Activated CD8-positive, alpha-beta T cell treated with anti-CD3 and anti-CD28 coated beads, Interleukin-2, amount 10 ng/mL, durations not matched to agents 7 days and 5 days (primary cell): ENCODE results near the gene STYX. TPM values are rescaled to one million over a fixed set of nuclear protein-coding genes. Genes with fewer than 3 reads are reported as not detected.
"Not testable (repeated sequence)": the region's sequence is repeated elsewhere in the genome, so short reads cannot be mapped to it uniquely, and the experiment has no call there.

Source experiments
- ATAC-seq: fragments of 150-1000 bp; cut with Tn5 transposase; one replicate; pipeline ENCODE4 v1.10.0; 2021; ENCODE audit warnings: moderate library complexity
- CTCF ChIA-PET: fragments of 350-600 bp; sonication (Branson Sonifier 250); formaldehyde crosslinking; loops from one replicate; lab custom pipeline; 2021; ENCODE audit warnings: antibody characterized with exemption; lab: Charles Lee
- POLR2A ChIA-PET: fragments of 350-600 bp; sonication (Branson Sonifier 250); formaldehyde crosslinking; loops from one replicate; lab custom pipeline; 2021; ENCODE audit warnings: antibody characterized with exemption; lab: Charles Lee
- DNase-seq: peaks from one replicate; pipeline ENCODE4 v3.0.0-alpha.2; 2020
- H3K27ac Mint-ChIP-seq: one replicate; pipeline ENCODE4 v1.8.0; 2021; ENCODE audit warnings: mild to moderate bottlenecking, mixed read lengths
- H3K27me3 Mint-ChIP-seq: one replicate; pipeline ENCODE4 v1.8.0; 2021; ENCODE audit warnings: low read depth, mixed read lengths
- H3K36me3 Mint-ChIP-seq: one replicate; pipeline ENCODE4 v1.8.0; 2021; ENCODE audit warnings: low read depth, mixed read lengths
- H3K4me1 Mint-ChIP-seq: one replicate; pipeline ENCODE4 v1.8.0; 2021; ENCODE audit warnings: low read depth, mixed read lengths
- H3K4me3 Mint-ChIP-seq: one replicate; pipeline ENCODE4 v1.8.0; 2021; ENCODE audit warnings: mild to moderate bottlenecking, mixed read lengths
- H3K9me3 Mint-ChIP-seq: one replicate; pipeline ENCODE4 v1.8.0; 2022; ENCODE audit warnings: mixed read lengths; ENCODE audit not compliant: insufficient read depth
- total RNA-seq, 2 experiments: library from RNA; stranded (reverse); gene quantifications; one replicate each; pipeline ENCODE4 v1.2.3, GENCODE V29; 2021

Gene STYX
- total RNA-seq, 2 experiments from 2014 or later: 19.9 to 21.9 TPM

DNA sequence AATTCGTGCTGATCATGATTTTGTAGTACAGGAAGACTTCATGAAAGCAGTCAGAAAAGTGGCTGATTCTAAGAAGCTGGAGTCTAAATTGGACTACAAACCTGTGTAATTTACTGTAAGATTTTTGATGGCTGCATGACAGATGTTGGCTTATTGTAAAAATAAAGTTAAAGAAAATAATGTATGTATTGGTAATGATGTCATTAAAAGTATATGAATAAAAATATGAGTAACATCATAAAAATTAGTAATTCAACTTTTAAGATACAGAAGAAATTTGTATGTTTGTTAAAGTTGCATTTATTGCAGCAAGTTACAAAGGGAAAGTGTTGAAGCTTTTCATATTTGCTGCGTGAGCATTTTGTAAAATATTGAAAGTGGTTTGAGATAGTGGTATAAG lies 2.5 kb upstream of the STYX start:
- Mint-ChIP-seq H3K4me1 (peaks cover 23% of the 10 kb centered on the region), H3K36me3 (peaks cover 49% of the 10 kb centered on the region)
- H3K27me3 Mint-ChIP-seq, POLR2A ChIA-PET, H3K9me3 Mint-ChIP-seq, ATAC-seq, DNase-seq, H3K27ac Mint-ChIP-seq, H3K4me3 Mint-ChIP-seq: not testable (repeated sequence)
- CTCF ChIA-PET: interaction anchor here (1.1 kb wide), 1 partner anchor 46 kb away, joined by 4 read pairs; no protein-coding TSS in a partner anchor

- ChIA-PET CTCF (interaction anchor here (0.8 to 2.7 kb wide), 4 partner anchors 10 to 232 kb away, joined by 3 to 12 read pairs (median 3); no protein-coding TSS in a partner anchor), POLR2A (interaction anchor here (1.0 to 3.6 kb wide), 3 partner anchors 14 to 35 kb away, joined by 3 to 28 read pairs (median 13); partner anchors contain the start of gene ERO1A)
- H3K27me3 Mint-ChIP-seq, DNase-seq, H3K27ac Mint-ChIP-seq, H3K9me3 Mint-ChIP-seq, ATAC-seq: not testable (repeated sequence)
- peaks cover 35% of the 10 kb centered on the region for H3K4me1 Mint-ChIP-seq
- H3K36me3 Mint-ChIP-seq: peaks cover 52% of the 10 kb centered on the region
- peak overlapping the region; percentile 22 for H3K4me3 Mint-ChIP-seq
Measured at GRCh38 chr14:52729035-52729434, 931 bp upstream of the STYX start.

- H3K4me1 Mint-ChIP-seq: peaks cover 40% of the 10 kb centered on the region
- ATAC-seq: no peak
- H3K36me3 Mint-ChIP-seq: peaks cover 53% of the 10 kb centered on the region
- DNase-seq: no peak
- no peaks in the 10 kb centered on the region for H3K27me3 Mint-ChIP-seq
- ChIA-PET POLR2A (interaction anchor here (1.7 to 3.6 kb wide), 3 partner anchors 13 to 34 kb away, joined by 6 to 28 read pairs (median 13); partner anchors contain the start of gene ERO1A), CTCF (interaction anchor here (0.8 to 2.7 kb wide), 3 partner anchors 12 to 232 kb away, joined by 3 to 12 read pairs (median 3); no protein-coding TSS in a partner anchor)
- H3K27ac Mint-ChIP-seq: peak overlapping the region; percentile 89
- H3K4me3 Mint-ChIP-seq: peak overlapping the region; percentile 93
- H3K9me3 Mint-ChIP-seq: no peaks in the 10 kb centered on the region
Measured at GRCh38 chr14:52729585-52729924, 411 bp upstream of the STYX start.

DNA sequence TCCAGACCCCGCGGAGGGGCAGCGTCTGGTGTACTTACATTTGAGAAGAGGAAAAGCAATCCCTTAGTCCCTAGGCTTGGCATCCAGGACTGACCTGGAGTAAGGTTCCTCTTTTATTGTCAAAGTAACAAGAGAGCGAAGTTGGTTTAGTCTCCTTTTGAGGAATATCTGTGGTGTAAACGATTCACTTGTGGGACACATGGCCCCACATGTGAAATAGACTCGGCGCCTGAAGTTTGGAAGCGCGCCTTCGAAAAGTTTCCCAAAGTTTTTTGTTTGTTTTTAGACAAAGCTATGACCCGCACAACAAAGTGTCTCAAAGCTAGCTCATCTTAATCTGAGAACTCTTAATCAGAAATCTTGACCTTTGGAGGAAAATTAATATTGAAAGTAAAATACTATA lies 744 bp downstream of the STYX start:
- DNase-seq (peak; percentile 36), ATAC-seq (no peak)
- ChIA-PET CTCF (interaction anchor here (0.7 to 2.7 kb wide), 3 partner anchors 11 to 1819 kb away, joined by 3 to 12 read pairs (median 3); no protein-coding TSS in a partner anchor), POLR2A (interaction anchor here (1.7 to 3.6 kb wide), 4 partner anchors 12 to 60 kb away, joined by 6 to 28 read pairs (median 10); partner anchors contain the start of gene ERO1A)
- peaks cover 51% of the 10 kb centered on the region for H3K36me3 Mint-ChIP-seq
- peak overlapping the region; percentile 89 for H3K27ac Mint-ChIP-seq
- peaks cover 48% of the 10 kb centered on the region for H3K4me1 Mint-ChIP-seq
- peak overlapping the region; percentile 93 for H3K4me3 Mint-ChIP-seq
- no peaks in the 10 kb centered on the region for H3K9me3 Mint-ChIP-seq
- no peaks in the 10 kb centered on the region for H3K27me3 Mint-ChIP-seq

GRCh38 chr14:52733824-52734223 lies 3.9 kb downstream of the STYX start:
- Mint-ChIP-seq H3K4me3 (no peak overlapping the region), H3K27ac (no peak overlapping the region), H3K4me1 (peaks cover 72% of the 10 kb centered on the region), H3K9me3 (no peaks in the 10 kb centered on the region), H3K27me3 (no peaks in the 10 kb centered on the region), H3K36me3 (peaks cover 53% of the 10 kb centered on the region)
- DNase-seq (no peak), ATAC-seq (no peak)
- ChIA-PET POLR2A (no interaction called here), CTCF (no interaction called here)

- ATAC-seq: no peak
- H3K9me3 Mint-ChIP-seq: no peaks in the 10 kb centered on the region
- no peaks in the 10 kb centered on the region for H3K27me3 Mint-ChIP-seq
- H3K4me1 Mint-ChIP-seq: peaks cover 71% of the 10 kb centered on the region
- peaks cover 51% of the 10 kb centered on the region for H3K36me3 Mint-ChIP-seq
- ChIA-PET CTCF (interaction anchor here (1.0 to 1.5 kb wide), 2 partner anchors 8 to 24 kb away, joined by 3 read pairs; no protein-coding TSS in a partner anchor), POLR2A (no interaction called here)
- H3K4me3 Mint-ChIP-seq: no peak overlapping the region
- H3K27ac Mint-ChIP-seq: peak overlapping the region; percentile 22
- DNase-seq: no peak
Measured at GRCh38 chr14:52735921-52736489, 6.0 kb downstream of the STYX start.

- no peaks in the 10 kb centered on the region for H3K27me3 Mint-ChIP-seq
Measured at GRCh38 chr14:52738409-52738808, 8.4 kb downstream of the STYX start.

GRCh38 chr14:52740751-52741150 lies 10.8 kb downstream of the STYX start:
- ChIA-PET CTCF (interaction anchor here (2.0 kb wide), 1 partner anchor 10 kb away, joined by 12 read pairs; the partner anchor contains the start of gene STYX), POLR2A (interaction anchor here (0.8 to 3.6 kb wide), 2 partner anchors 11 to 50 kb away, joined by 3 to 28 read pairs; partner anchors contain the start of gene STYX)
- DNase-seq: no peak
- H3K27ac Mint-ChIP-seq: no peak overlapping the region
- H3K4me1 Mint-ChIP-seq: peaks cover 68% of the 10 kb centered on the region
- H3K27me3 Mint-ChIP-seq: no peaks in the 10 kb centered on the region
- no peaks in the 10 kb centered on the region for H3K9me3 Mint-ChIP-seq
- no peak overlapping the region for H3K4me3 Mint-ChIP-seq
- ATAC-seq: no peak
- H3K36me3 Mint-ChIP-seq: peaks cover 40% of the 10 kb centered on the region

More at GRCh38 chr14:52738409-52738808, 8.4 kb downstream of the STYX start:
- DNase-seq (no peak), ATAC-seq (no peak)
- ChIA-PET CTCF (no interaction called here), POLR2A (no interaction called here)
- Mint-ChIP-seq H3K4me3 (no peak overlapping the region), H3K9me3 (no peaks in the 10 kb centered on the region), H3K27ac (no peak overlapping the region), H3K36me3 (peaks cover 44% of the 10 kb centered on the region), H3K4me1 (peaks cover 71% of the 10 kb centered on the region)

GRCh38 chr14:52741865-52742264 lies 11.9 kb downstream of the STYX start:
- POLR2A ChIA-PET: interaction anchor here (0.6 to 3.6 kb wide), 9 partner anchors 12 to 881 kb away, joined by 3 to 28 read pairs (median 5); partner anchors contain the start of genes ERO1A, GNG2 and STYX
- no peaks in the 10 kb centered on the region for H3K9me3 Mint-ChIP-seq
- peaks cover 44% of the 10 kb centered on the region for H3K36me3 Mint-ChIP-seq
- peaks cover 57% of the 10 kb centered on the region for H3K4me1 Mint-ChIP-seq
- H3K27me3 Mint-ChIP-seq: no peaks in the 10 kb centered on the region
- no peak for DNase-seq
- peak overlapping the region; percentile 82 for H3K27ac Mint-ChIP-seq
- CTCF ChIA-PET: interaction anchor here (0.9 to 2.0 kb wide), 6 partner anchors 11 to 50 kb away, joined by 3 to 12 read pairs (median 4); partner anchors contain the start of gene STYX
- peak overlapping the region; percentile 57 for H3K4me3 Mint-ChIP-seq
- ATAC-seq: peak; percentile 48

DNA sequence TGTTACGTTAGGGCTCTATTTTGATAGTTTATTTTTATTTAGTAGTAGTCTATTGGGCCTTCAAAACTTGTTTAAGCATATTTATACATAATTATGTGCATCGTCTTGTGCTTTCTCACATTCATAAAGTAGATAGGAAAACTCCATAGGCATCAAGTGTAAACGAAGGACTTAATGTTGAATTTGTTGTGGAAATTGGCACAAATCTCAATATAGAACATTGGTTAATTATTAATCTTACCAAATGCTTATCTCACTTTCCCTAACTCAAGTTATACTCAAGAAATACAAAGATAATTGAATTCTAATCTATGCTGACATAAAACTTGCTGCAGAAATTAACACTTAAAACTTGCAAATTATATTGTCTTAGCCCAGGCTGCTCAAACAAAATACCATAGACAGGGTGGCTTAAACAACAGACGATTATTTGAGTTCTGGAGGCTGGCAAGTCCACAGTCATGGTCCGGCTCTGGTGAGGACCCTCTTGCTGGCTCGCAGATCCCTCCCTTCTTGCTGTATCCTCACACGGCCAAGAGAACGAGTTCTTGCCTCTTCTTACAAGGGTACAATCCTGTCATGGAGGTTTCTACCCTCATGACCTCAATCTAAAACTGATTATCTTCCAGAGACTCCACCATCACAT lies 18.8 kb downstream of the STYX start:
- H3K4me3 Mint-ChIP-seq: no peak overlapping the region
- H3K9me3 Mint-ChIP-seq: no peaks in the 10 kb centered on the region
- H3K27ac Mint-ChIP-seq: no peak overlapping the region
- DNase-seq (no peak), ATAC-seq (no peak)
- CTCF ChIA-PET: no interaction called here
- H3K36me3 Mint-ChIP-seq: peaks cover 51% of the 10 kb centered on the region
- no peaks in the 10 kb centered on the region for H3K27me3 Mint-ChIP-seq
- POLR2A ChIA-PET: no interaction called here
- peaks cover 13% of the 10 kb centered on the region for H3K4me1 Mint-ChIP-seq

GRCh38 chr14:52755607-52756316 lies 25.8 kb downstream of the STYX start:
- peaks cover 16% of the 10 kb centered on the region for H3K36me3 Mint-ChIP-seq
- H3K4me3 Mint-ChIP-seq: no peak overlapping the region
- ChIA-PET CTCF (interaction anchor here (1.0 kb wide), 1 partner anchor 23 kb away, joined by 3 read pairs; no protein-coding TSS in a partner anchor), POLR2A (interaction anchor here (1.9 kb wide), 1 partner anchor 14 kb away, joined by 5 read pairs; no protein-coding TSS in a partner anchor)
- H3K27ac Mint-ChIP-seq: no peak overlapping the region
- ATAC-seq (no peak), DNase-seq (no peak)
- H3K9me3 Mint-ChIP-seq: no peaks in the 10 kb centered on the region
- no peaks in the 10 kb centered on the region for H3K27me3 Mint-ChIP-seq
- no peaks in the 10 kb centered on the region for H3K4me1 Mint-ChIP-seq
